Right atrium auricular region (tissue), 2 donors: ENCODE measurements around the gene HSPA6. TPM values are rescaled to one million over a fixed set of nuclear protein-coding genes. Genes with fewer than 3 reads are reported as not detected.
A peak's percentile ranks its signal among the peaks of the same experiment; 100 is the strongest.
"Not testable (repeated sequence)": the region's sequence is repeated elsewhere in the genome, so short reads cannot be mapped to it uniquely, and the experiment has no call there.

Experiments used
- DNase-seq: peaks from one replicate; pipeline ENCODE4 v3.0.0-alpha.2; 2019; ENCODE audit warnings: low spot score
- H3K27ac ChIP-seq, 2 donors: fragments of 200-600 bp; sonication (generic); 1 replicate in 1 of 2; 2 replicates in 1 of 2; pipeline ENCODE4 v1.5.1; 2016 to 2019
- H3K27me3 ChIP-seq, 2 donors: fragments of 200-600 bp; sonication (generic); one replicate each; pipeline versions ENCODE4 v1.5.1 to v1.6.0; 2017 to 2019
- H3K36me3 ChIP-seq: fragments of 200-600 bp; sonication (generic); one replicate; pipeline ENCODE4 v1.5.1; 2016
- H3K4me1 ChIP-seq, 2 donors: fragments of 200-600 bp; sonication (generic); one replicate each; pipeline versions ENCODE4 v1.5.1 to v1.6.0; 2017 to 2019
- H3K4me3 ChIP-seq, 2 donors: fragments of 200-600 bp; sonication (generic); 1 replicate in 1 of 2; 2 replicates in 1 of 2; pipeline ENCODE4 v1.5.1; 2017 to 2019; ENCODE audit warnings: mild to moderate bottlenecking in 1 of 2, moderate library complexity in 1 of 2
- H3K9me3 ChIP-seq, 2 donors: fragments of 200-600 bp; sonication (generic); one replicate each; pipeline ENCODE4 v1.5.1; 2019
- total RNA-seq, 2 donors: library from RNA; depleted of rRNA; stranded (reverse); fragments of >200 nt; gene quantifications; one replicate each; pipeline ENCODE4 v1.1.0, GENCODE V29; 2016
- TF ChIP-seq, protein P1 (sequence below), 2 donors: fragments of 200-600 bp; sonication (generic); IDR thresholded peaks; one replicate each; pipeline ENCODE4 v1.5.1; 2019; ENCODE audit warnings: antibody characterized with exemption in 2 of 2

HSPA6 gene
- total RNA-seq, 2 donors from 2014 or later, result 0.48 to 1.3 TPM

DNA sequence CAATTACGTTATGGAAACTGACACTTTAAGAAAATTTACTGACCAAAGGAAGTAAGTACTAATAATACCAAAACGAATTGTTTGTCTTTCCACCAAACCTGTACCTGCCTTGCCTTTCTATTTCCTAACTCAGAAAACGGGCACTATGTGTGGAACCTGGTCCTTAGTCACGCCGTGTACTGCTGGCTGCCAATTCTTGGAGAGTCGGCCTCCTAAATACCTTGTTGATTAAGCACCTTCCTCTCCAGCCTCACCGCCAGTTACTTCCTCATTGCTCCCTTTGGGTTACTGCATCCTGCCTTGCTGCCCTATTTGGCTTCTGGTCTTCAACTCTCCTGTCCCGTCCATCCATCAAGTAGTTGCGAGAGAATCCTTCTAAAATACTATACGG, 16.2 kb downstream of the HSPA6 start:
- H3K4me3 ChIP-seq, result peak overlapping the region in 1 of 2 donors; percentile 52

DNA sequence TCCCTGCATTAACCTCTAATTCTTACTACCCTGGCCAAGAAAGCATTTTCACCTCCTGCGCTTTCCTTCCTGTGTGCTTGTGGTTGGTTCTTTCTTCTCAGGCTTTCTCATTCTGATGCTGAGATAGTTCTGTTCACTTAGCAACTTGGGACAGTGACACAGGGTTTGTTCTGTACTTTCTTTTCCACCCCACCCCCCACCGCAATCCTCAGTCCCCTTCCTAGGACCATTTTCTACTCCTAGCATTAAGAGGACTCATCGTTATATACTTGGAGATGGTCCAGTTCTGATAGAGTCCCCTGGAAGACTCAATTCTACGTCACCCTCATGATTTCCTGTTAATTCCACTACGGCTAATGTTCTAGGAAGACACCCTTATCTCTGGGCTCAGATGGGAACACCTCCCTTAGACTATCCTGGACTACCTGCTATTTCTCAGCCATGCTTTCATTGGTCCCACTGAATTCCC, 17.8 kb downstream of the HSPA6 start:
- not testable (repeated sequence) for DNase-seq, H3K27ac ChIP-seq, H3K4me1 ChIP-seq, H3K36me3 ChIP-seq, H3K9me3 ChIP-seq, H3K4me3 ChIP-seq, H3K27me3 ChIP-seq

More for the DNA sequence above, 16.2 kb downstream of the HSPA6 start:
- DNase-seq, H3K27me3 ChIP-seq, H3K9me3 ChIP-seq, H3K4me1 ChIP-seq, H3K36me3 ChIP-seq: not testable (repeated sequence)
- H3K27ac ChIP-seq, result peak overlapping the region in 1 of 2 donors; percentile 21

GRCh38 chr1:161543125-161543524, 18.8 kb downstream of the HSPA6 start:
- H3K27ac ChIP-seq, result not testable (repeated sequence)

DNA sequence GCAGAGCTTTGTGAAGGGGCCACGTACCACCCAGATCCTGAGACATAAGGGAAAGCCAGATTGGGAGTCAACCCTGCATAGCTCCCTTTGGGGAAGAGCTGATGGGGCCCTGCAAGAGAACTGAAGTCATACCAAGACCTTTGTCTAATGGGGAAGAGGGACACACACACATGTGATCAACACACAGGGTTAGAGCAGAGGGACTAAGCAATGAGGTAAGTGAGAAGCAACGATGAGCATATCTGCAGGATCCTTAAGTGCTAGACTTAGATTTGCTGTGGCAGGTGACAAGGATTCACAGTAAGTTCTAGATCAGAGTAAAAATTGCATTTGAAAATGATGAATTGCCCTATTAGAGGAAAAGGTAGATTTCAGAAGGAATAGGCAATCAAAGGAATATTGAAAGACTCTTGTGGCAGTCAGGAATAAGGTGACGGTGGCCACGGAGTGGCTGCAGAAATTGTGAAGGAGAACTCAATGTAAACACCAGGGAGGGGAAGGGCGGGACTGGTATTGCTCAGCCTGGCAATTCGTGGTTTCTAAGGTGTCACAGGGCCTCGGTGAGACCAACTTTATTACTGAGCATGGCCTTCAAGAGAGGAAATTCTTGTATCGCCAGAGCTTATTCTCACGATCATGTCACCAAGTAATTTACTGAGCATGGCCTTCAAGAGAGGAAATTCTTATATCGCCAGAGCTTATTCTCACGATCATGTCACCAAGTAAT, 20.8 kb downstream of the HSPA6 start:
- H3K27ac ChIP-seq, H3K27me3 ChIP-seq, H3K4me3 ChIP-seq, H3K4me1 ChIP-seq, DNase-seq, H3K9me3 ChIP-seq, H3K36me3 ChIP-seq: not testable (repeated sequence)

More at GRCh38 chr1:161543125-161543524, 18.8 kb downstream of the HSPA6 start:
- DNase-seq, H3K27me3 ChIP-seq, H3K4me1 ChIP-seq, H3K9me3 ChIP-seq, H3K4me3 ChIP-seq, H3K36me3 ChIP-seq: not testable (repeated sequence)

- H3K27me3 ChIP-seq, DNase-seq, H3K4me3 ChIP-seq, H3K9me3 ChIP-seq, H3K27ac ChIP-seq, H3K4me1 ChIP-seq, H3K36me3 ChIP-seq: not testable (repeated sequence)
Observed at GRCh38 chr1:161547995-161548741, 23.8 kb downstream of the HSPA6 start.

- H3K27ac ChIP-seq, H3K4me3 ChIP-seq, H3K27me3 ChIP-seq, DNase-seq, H3K9me3 ChIP-seq, H3K36me3 ChIP-seq, H3K4me1 ChIP-seq: not testable (repeated sequence)
Observed at GRCh38 chr1:161548749-161549406, 24.5 kb downstream of the HSPA6 start.

DNA sequence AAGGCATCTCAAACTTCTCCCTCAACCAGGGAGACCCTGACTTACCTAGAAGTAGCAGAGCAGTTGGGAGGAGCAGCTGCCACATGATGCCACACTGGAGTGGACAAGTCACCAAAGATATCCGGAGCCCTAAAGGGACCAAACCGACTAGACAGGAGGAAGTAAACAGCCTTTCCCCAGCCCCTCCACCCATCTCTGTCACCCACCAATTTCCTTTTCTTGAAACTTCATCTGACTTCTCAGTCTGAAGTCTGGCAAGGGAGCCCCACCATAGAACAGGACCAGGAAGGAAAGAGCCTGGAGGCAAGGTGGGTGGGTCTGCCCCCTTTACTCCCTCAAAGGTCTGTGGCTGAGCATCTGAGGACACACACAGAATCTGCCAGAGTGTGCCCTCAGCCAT, 25.3 kb downstream of the HSPA6 start, which contains the start of gene FCGR3A:
TSS of gene FCGR3A (minus strand) at position 167 of the 400 bp plus-strand sequence. CDS start at position 85, 82 bp downstream.
- H3K27ac ChIP-seq, result no peak within 1 kb of the TSS

DNA sequence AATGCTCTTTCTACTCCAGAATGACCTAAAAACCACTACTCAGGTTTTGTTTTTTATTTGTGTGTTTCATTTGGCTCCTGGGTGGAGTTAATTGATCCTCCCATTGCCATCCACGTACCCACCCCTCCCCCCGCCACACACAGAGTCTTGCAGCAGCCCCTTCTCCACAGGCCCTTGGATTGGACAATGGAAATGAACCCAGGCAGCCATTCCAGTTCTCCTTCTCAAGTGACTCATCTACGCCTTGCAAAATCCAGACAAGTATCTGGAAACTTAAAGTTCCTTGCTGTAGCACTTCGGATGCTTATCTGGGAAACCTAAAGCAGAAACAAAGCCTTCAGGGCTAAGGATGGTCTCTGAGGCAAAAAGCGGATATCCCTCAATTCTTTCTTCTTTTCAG, 26.6 kb downstream of the HSPA6 start:
- not testable (repeated sequence) for H3K9me3 ChIP-seq, H3K36me3 ChIP-seq, H3K27ac ChIP-seq, H3K27me3 ChIP-seq, DNase-seq, H3K4me1 ChIP-seq, H3K4me3 ChIP-seq

More for the DNA sequence above, 25.3 kb downstream of the HSPA6 start, which contains the start of gene FCGR3A:
- Histone ChIP-seq H3K4me1 (no peaks in the 10 kb centered on the region), H3K36me3 (no peaks in the 10 kb centered on the region), H3K9me3 (no peaks in the 10 kb centered on the region), H3K4me3 (no peak within 1 kb of the TSS), H3K27me3 (no peaks in the 10 kb centered on the region)
- TF ChIP-seq, protein P1, sequence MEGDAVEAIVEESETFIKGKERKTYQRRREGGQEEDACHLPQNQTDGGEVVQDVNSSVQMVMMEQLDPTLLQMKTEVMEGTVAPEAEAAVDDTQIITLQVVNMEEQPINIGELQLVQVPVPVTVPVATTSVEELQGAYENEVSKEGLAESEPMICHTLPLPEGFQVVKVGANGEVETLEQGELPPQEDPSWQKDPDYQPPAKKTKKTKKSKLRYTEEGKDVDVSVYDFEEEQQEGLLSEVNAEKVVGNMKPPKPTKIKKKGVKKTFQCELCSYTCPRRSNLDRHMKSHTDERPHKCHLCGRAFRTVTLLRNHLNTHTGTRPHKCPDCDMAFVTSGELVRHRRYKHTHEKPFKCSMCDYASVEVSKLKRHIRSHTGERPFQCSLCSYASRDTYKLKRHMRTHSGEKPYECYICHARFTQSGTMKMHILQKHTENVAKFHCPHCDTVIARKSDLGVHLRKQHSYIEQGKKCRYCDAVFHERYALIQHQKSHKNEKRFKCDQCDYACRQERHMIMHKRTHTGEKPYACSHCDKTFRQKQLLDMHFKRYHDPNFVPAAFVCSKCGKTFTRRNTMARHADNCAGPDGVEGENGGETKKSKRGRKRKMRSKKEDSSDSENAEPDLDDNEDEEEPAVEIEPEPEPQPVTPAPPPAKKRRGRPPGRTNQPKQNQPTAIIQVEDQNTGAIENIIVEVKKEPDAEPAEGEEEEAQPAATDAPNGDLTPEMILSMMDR (IDR thresholded peaks at IDR 0.05), result no peak
- no peak for DNase-seq

DNA sequence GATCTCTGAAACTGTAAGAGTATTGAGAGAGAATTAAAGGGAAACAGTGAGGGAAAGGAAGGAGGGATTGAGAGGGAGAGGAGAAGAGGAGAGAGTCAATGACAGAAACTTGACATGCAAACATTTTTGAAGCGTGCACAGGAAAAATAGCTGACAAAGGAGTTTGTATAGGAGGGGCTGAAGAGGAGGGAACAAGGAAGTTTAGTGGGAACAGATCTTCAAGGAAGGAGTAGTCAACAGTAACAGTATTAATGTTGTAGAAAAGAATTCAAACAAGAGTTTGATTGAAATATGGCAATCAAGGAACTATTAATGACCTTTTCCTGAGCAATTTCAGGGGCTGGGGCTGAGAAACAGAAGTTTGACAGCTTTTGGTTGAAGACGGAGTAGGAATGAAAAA, 29.3 kb downstream of the HSPA6 start:
- H3K4me1 ChIP-seq, H3K27me3 ChIP-seq, H3K4me3 ChIP-seq, H3K9me3 ChIP-seq, DNase-seq, H3K36me3 ChIP-seq: not testable (repeated sequence)
- H3K27ac ChIP-seq, result peak overlapping the region in 1 of 2 donors; percentile 23

DNA sequence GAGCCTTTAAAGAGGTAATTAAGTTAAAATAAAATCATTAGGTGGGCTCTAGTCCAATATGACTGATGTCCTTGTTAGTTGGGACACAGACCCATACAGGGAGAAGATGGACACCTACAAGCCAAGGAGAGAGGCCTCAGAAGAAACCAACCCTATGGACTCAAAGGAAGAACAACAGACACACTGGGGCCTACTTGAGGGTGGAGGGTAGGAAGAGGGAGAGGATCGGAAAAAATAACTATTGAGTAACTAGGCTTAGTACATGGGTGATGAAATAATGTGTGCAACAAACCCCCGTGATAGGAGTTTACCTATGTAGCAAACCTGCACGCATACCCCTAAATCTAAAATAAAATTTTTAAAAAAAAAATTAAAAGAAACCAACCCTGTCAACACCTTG, 30.0 kb downstream of the HSPA6 start:
- H3K4me3 ChIP-seq, H3K4me1 ChIP-seq: not testable (repeated sequence)
- peak overlapping the region; percentile 23 to 42 for H3K27ac ChIP-seq

GRCh38 chr1:161554815-161555417, 30.6 kb downstream of the HSPA6 start:
- not testable (repeated sequence) for H3K9me3 ChIP-seq, H3K4me3 ChIP-seq, DNase-seq, H3K27me3 ChIP-seq, H3K36me3 ChIP-seq, H3K4me1 ChIP-seq
- H3K27ac ChIP-seq, result peak overlapping the region in 1 of 2 donors; percentile 42

More for the DNA sequence above, 30.0 kb downstream of the HSPA6 start:
- not testable (repeated sequence) for H3K9me3 ChIP-seq, DNase-seq, H3K36me3 ChIP-seq, H3K27me3 ChIP-seq

GRCh38 chr1:161556143-161556542, 31.8 kb downstream of the HSPA6 start:
- H3K27me3 ChIP-seq, DNase-seq, H3K4me1 ChIP-seq, H3K27ac ChIP-seq, H3K4me3 ChIP-seq, H3K36me3 ChIP-seq, H3K9me3 ChIP-seq: not testable (repeated sequence)

DNA sequence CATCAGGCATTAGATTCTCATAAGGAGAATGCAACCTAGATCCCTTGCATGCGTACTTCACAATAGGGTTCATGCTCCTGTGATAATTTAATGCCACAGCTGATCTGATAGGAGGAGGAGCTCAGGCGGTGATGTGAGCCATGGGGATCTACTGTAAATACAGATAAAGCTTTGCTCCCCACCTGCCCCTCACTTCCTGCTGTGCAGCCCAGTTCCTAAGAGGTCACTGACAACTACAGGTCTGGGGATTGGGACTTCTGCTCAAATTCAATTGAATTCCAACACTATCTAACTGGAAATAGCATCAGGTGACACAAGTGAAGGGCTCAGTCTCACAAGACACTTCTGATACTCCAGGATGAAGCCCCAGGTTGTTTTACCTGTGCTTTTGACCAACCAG, 32.6 kb downstream of the HSPA6 start:
- not testable (repeated sequence) for H3K4me1 ChIP-seq, DNase-seq, H3K27ac ChIP-seq, H3K27me3 ChIP-seq, H3K36me3 ChIP-seq, H3K4me3 ChIP-seq, H3K9me3 ChIP-seq
